Bronchial epithelial cell (primary cell): Measurements from ENCODE around the gene PGBD5. TPM values are rescaled to one million over a fixed set of nuclear protein-coding genes. Genes with fewer than 3 reads are reported as not detected.

Source experiments
- DNase-seq: peaks from one replicate; pipeline ENCODE4 v3.0.0-alpha.2; 2010; ENCODE audit warnings: low read depth
- FAIRE-seq: peaks from 2 replicates; lab custom pipeline; 2011; peaks lifted over from hg19 to GRCh38; lab: Jason Lieb, UNC
- H3K27me3 ChIP-seq: 2 replicates; pipeline ENCODE4 v1.5.1; 2011; ENCODE audit warnings: low read length; ENCODE audit not compliant: control insufficient read depth, insufficient read depth
- H3K36me3 ChIP-seq: 2 replicates; pipeline ENCODE4 v1.5.1; 2011; ENCODE audit warnings: low read length; ENCODE audit not compliant: control insufficient read depth, insufficient read depth
- H3K4me3 ChIP-seq: 2 replicates; pipeline ENCODE4 v1.5.1; 2011; ENCODE audit warnings: mild to moderate bottlenecking, low read depth, low read length, control low read depth
- CTCF ChIP-seq: IDR thresholded peaks from 2 replicates; pipeline ENCODE4 v1.5.1; 2011; ENCODE audit warnings: mild to moderate bottlenecking, moderate library complexity, low read length, control low read depth, inconsistent platforms; ENCODE audit not compliant: insufficient read depth, severe bottlenecking
- total RNA-seq: library from RNA; depleted of rRNA; stranded (reverse); fragments of >200 nt; gene quantifications from 2 replicates; pipeline ENCODE4 v1.2.1, GENCODE V29; 2014

Gene PGBD5
- total RNA-seq, 1 donor from 2014 or later: under 0.01 TPM

GRCh38 chr1:230368871-230369270 is 57.3 kb downstream of the PGBD5 start:
- no peaks in the 10 kb centered on the region for H3K36me3 ChIP-seq
- no peak overlapping the region for H3K4me3 ChIP-seq
- TF ChIP-seq CTCF: no peak
- DNase-seq (no peak), FAIRE-seq (no peak)
- peaks cover 1% of the 10 kb centered on the region for H3K27me3 ChIP-seq

- Histone ChIP-seq H3K36me3 (no peaks in the 10 kb centered on the region), H3K4me3 (no peak overlapping the region), H3K27me3 (peaks cover 1% of the 10 kb centered on the region)
- no peak for TF ChIP-seq CTCF
- DNase-seq: peak; percentile 46
- no peak for FAIRE-seq
These were observed 57.8 kb downstream of the PGBD5 start for GRCh38 chr1:230368363-230368762.

GRCh38 chr1:230366504-230366915 is 59.6 kb downstream of the PGBD5 start:
- TF ChIP-seq CTCF: no peak
- Histone ChIP-seq H3K4me3 (no peak overlapping the region), H3K36me3 (no peaks in the 10 kb centered on the region), H3K27me3 (peaks cover 1% of the 10 kb centered on the region)
- DNase-seq (no peak), FAIRE-seq (no peak)

- FAIRE-seq (no peak), DNase-seq (no peak)
- Histone ChIP-seq H3K36me3 (no peaks in the 10 kb centered on the region), H3K4me3 (no peak overlapping the region), H3K27me3 (peaks cover 1% of the 10 kb centered on the region)
- no peak for TF ChIP-seq CTCF
These were observed 60.3 kb downstream of the PGBD5 start for GRCh38 chr1:230365723-230366307.

- no peaks in the 10 kb centered on the region for H3K36me3 ChIP-seq
- no peak for DNase-seq
- H3K4me3 ChIP-seq: no peak overlapping the region
- FAIRE-seq: no peak
- TF ChIP-seq CTCF: no peak
- peaks cover 1% of the 10 kb centered on the region for H3K27me3 ChIP-seq
These were observed 63.2 kb downstream of the PGBD5 start for GRCh38 chr1:230362949-230363348.

GRCh38 chr1:230361941-230362340 is 64.2 kb downstream of the PGBD5 start:
- peaks cover under 1% of the 10 kb centered on the region for H3K27me3 ChIP-seq
- FAIRE-seq: no peak
- H3K36me3 ChIP-seq: no peaks in the 10 kb centered on the region
- no peak for DNase-seq
- no peak overlapping the region for H3K4me3 ChIP-seq
- TF ChIP-seq CTCF: no peak
